Muscle of back (tissue), 13 donors: ENCODE results near the gene MNT. TPM values are rescaled to one million over a fixed set of nuclear protein-coding genes. Genes with fewer than 3 reads are reported as not detected.
A peak's percentile ranks its signal among the peaks of the same experiment; 100 is the strongest.
"Not testable (repeated sequence)": the region's sequence is repeated elsewhere in the genome, so short reads cannot be mapped to it uniquely, and the experiment has no call there.

Experiments used
- DNase-seq, 3 donors: peaks; one replicate each; pipeline versions ENCODE4 v3.0.0 to v3.0.0-alpha.2; 2013
- long read RNA-seq, 9 donors: transcript quantifications; one replicate each; lab custom pipeline, GENCODE V29; 2026
- polyA plus RNA-seq, 10 donors: library from polyadenylated mRNA; unstranded; fragments of 120-200 nt; gene quantifications; one replicate each; pipeline ENCODE4 v1.2.1, GENCODE V29; 2013; ENCODE audit not compliant: insufficient read length in 10 of 10

The MNT gene, protein sequence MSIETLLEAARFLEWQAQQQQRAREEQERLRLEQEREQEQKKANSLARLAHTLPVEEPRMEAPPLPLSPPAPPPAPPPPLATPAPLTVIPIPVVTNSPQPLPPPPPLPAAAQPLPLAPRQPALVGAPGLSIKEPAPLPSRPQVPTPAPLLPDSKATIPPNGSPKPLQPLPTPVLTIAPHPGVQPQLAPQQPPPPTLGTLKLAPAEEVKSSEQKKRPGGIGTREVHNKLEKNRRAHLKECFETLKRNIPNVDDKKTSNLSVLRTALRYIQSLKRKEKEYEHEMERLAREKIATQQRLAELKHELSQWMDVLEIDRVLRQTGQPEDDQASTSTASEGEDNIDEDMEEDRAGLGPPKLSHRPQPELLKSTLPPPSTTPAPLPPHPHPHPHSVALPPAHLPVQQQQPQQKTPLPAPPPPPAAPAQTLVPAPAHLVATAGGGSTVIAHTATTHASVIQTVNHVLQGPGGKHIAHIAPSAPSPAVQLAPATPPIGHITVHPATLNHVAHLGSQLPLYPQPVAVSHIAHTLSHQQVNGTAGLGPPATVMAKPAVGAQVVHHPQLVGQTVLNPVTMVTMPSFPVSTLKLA
- 10 to 100 TPM in 9 of 10 donors, 1 to 10 TPM in 1; 9.9 to 19.8 (median 13.4) TPM for polyA plus RNA-seq
- long read RNA-seq, donor 1, full-length matches to known transcripts: 6 of 17 reads
- long read RNA-seq, donor 1, partial matches to known transcripts: 11 of 17 reads
- long read RNA-seq, donor 1, other reads (novel, unspliced or antisense): 0 of 17 reads
- long read RNA-seq, donor 2, full-length matches to known transcripts: 4 of 4 reads
- long read RNA-seq, donor 2, partial matches to known transcripts: 0 of 4 reads
- long read RNA-seq, donor 2, other reads (novel, unspliced or antisense): 0 of 4 reads
- long read RNA-seq, donor 3: 0 reads
- long read RNA-seq, donor 4, full-length matches to known transcripts: 1 of 1 reads
- long read RNA-seq, donor 4, partial matches to known transcripts: 0 of 1 reads
- long read RNA-seq, donor 4, other reads (novel, unspliced or antisense): 0 of 1 reads
- long read RNA-seq, donor 5, full-length matches to known transcripts: 6 of 17 reads
- long read RNA-seq, donor 5, partial matches to known transcripts: 11 of 17 reads
- long read RNA-seq, donor 5, other reads (novel, unspliced or antisense): 0 of 17 reads
- long read RNA-seq, donor 6, full-length matches to known transcripts: 11 of 16 reads
- long read RNA-seq, donor 6, partial matches to known transcripts: 5 of 16 reads
- long read RNA-seq, donor 6, other reads (novel, unspliced or antisense): 0 of 16 reads
- long read RNA-seq, donor 7, full-length matches to known transcripts: 3 of 3 reads
- long read RNA-seq, donor 7, partial matches to known transcripts: 0 of 3 reads
- long read RNA-seq, donor 7, other reads (novel, unspliced or antisense): 0 of 3 reads
- long read RNA-seq, donor 8, full-length matches to known transcripts: 4 of 4 reads
- long read RNA-seq, donor 8, partial matches to known transcripts: 0 of 4 reads
- long read RNA-seq, donor 8, other reads (novel, unspliced or antisense): 0 of 4 reads
- long read RNA-seq, donor 9, partial matches to known transcripts: 0 of 1 reads
- long read RNA-seq, donor 9, other reads (novel, unspliced or antisense): 0 of 1 reads

DNA sequence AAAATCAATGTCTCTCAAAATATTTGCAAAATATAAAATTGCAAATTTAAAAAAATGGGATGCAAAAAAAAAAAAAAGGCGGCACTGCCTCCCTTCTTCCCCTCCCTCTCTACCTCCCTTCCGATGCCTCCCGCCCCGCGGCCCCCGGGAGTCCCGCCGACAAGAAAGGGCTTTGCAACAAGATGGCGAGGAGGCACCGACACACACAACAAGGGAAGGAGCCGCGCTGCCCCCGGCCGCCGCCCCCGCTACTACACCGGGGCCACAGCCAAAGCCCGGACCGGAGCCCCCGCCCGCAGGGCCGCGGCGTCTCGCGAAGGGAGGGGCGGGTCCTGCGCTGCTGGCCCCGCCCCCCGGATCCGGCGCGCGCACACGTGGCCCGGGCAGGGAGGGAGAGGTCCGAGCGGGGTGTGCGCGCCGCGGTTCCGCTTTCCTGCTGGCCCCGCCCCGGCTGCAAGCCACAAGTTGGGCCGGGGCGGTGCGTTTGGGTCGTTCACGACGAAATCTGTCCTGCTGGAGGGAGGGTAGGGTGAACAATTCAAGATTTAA, at the start of gene MNT:
TSS of gene MNT (minus strand) at position 184 of the 549 bp plus-strand sequence. CDS start 348 bp downstream, outside the sequence.
- DNase-seq: peak in 2 of 3 donors; percentile 96

DNA sequence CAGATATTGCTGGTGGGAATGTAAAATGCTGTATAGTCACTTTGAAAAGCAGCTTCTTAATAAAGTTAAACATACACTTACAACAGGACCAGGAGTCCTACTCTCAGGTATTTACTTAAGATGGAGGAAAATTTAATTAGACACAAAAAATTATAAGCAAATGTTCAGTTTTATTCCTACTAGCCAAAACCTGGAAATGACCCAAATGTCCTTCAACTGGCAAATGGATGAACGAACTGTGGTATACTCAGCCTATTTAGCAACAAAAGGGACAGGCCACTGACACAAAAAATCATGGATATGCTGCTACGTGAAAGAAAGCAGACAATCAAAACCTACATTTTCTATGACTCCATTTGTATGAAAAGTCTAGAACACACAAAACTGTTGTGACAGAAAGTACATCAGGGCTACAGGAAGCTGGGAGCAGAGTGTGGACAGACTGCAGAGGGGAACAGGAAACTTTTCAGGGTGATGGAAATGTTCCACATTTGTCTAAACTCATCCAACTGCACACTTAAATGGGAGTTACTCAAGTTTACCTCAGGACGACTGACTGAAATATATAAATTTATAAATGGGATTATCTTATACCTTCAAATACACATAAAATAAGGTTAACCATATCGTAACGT, 49.3 kb upstream of the MNT start:
- no peak for DNase-seq

DNA sequence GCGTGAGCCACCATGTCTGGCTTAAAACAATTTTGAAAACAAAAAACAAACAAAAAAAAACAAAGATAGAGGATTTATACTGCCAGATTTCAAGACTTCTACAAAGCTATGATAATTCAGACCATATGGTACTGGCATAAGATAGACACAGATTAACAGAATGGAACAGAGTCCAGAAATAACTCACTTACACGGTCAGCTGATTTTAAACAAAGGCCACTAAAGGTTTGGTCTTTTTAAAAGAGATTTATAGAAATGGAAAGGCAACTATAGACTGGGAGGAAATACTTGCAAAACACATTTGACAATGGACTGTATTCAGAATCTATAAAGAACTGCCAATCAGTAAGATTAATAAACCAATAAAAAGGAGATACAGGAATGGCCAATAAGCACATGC, 48.6 kb upstream of the MNT start:
- peak in 1 of 3 donors; percentile 25 for DNase-seq

GRCh38 chr17:2447479-2447878, 46.6 kb upstream of the MNT start:
- not testable (repeated sequence) for DNase-seq

- DNase-seq: no peak
These were observed 44.8 kb upstream of the MNT start for GRCh38 chr17:2445638-2446037.

DNA sequence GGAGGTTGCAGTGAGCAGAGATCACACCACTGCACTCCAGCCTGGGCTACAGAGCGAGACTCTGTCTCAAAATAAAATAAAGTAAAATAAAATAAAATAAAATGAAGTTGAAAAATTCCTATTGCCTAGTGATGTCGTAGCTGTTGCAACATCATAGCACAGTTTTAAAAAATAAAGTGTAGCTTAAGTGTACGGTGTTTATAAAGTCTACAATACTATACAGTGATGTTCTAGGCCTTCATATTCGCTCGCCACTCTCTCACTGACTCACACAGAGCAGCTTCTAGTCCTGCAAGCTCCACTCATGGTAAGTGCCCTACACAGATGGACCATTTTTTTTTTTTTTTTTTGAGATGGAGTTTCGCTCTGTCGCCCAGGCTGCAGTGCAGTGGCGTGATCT, 43.5 kb upstream of the MNT start:
- DNase-seq: no peak

GRCh38 chr17:2442166-2442565, 41.3 kb upstream of the MNT start:
- no peak for DNase-seq

DNA sequence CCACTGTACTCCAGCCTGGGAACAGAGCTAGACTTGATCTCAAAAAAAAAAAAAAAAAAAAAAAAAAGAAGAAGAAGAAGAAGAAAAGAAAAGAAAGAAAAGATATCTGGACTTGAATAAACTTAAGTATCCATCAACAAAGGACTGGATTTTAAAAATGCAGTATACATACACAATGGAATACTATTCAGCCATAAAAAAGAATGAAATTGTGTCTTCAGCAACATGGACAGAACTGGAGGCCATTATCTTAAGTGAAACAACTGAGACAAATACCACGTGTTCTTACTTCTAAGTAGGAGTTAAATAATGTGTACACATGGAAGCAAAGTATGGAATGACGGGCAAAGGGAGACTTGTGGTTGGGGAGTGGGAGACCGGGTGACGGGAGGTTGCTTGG, 40.1 kb upstream of the MNT start:
- DNase-seq: no peak

DNA sequence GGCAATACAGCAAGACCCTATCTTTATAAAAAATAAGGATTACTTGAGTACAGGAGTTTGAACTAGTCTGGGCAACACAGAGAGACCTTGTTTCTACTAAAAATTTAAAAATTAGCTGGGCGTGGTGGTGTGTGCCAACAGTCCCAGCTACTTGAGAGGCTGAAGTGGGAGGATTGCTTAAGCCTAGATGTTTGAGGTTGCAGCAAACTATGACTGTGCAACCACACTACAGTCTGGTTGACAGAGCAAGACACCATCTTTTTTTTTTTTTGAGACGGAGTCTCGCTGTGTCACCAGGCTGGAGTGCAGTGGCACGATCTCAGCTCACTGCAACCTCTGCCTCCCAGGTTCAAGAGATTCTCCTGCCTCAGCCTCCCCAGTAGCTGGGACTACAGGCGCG, 39.1 kb upstream of the MNT start:
- DNase-seq: not testable (repeated sequence)

DNA sequence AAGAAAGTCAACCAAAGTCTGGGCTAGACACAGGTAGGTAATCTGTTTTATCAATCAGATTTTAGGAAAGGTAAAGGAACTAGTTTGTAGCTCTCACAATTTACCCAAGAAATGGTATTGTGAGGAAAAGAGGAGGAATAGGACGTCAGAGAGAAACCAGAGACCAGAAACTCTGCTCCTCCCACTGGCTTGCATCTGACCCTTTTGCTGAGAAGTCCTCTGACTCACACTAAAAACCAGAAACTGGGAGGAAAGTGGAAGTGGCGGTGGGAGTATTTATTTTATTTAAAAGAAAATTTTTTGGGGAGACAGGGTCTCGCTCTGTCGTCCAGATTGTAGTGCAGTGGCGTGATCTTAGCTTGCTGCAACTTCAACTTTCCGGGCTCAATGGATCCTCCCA, 38.0 kb upstream of the MNT start:
- no peak for DNase-seq

- no peak for DNase-seq
These were observed 35.6 kb upstream of the MNT start for GRCh38 chr17:2436316-2436905.

GRCh38 chr17:2435862-2436261, 35.0 kb upstream of the MNT start:
- DNase-seq: peak in 1 of 3 donors; percentile 49

- peak in 2 of 3 donors; percentile 27 to 44 for DNase-seq
These were observed 34.4 kb upstream of the MNT start for GRCh38 chr17:2435181-2435741.

GRCh38 chr17:2433696-2434095, 32.8 kb upstream of the MNT start:
- no peak for DNase-seq

- DNase-seq: no peak
These were observed 27.1 kb upstream of the MNT start for GRCh38 chr17:2427910-2428309.

DNA sequence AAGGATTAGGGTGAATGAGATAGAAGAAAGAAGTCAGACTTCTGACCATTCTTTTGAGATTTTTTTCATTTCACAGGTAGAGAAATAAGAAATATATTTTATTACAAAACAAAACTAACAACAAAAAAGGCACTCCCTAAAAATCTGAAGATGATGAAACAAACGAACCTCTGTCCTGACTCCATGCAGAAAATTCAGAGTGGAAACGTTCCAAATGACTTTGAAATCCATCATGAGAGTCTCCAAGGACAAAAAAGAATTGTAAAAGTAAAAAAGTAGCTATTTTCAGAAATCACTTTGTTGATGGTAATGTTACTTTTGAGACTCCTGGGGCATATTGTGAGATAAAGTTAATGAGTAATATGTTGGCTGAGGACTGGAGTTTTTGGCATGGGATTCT, 26.4 kb upstream of the MNT start:
- DNase-seq: no peak

- DNase-seq: no peak
These were observed 22.4 kb upstream of the MNT start for GRCh38 chr17:2423271-2423670.

DNA sequence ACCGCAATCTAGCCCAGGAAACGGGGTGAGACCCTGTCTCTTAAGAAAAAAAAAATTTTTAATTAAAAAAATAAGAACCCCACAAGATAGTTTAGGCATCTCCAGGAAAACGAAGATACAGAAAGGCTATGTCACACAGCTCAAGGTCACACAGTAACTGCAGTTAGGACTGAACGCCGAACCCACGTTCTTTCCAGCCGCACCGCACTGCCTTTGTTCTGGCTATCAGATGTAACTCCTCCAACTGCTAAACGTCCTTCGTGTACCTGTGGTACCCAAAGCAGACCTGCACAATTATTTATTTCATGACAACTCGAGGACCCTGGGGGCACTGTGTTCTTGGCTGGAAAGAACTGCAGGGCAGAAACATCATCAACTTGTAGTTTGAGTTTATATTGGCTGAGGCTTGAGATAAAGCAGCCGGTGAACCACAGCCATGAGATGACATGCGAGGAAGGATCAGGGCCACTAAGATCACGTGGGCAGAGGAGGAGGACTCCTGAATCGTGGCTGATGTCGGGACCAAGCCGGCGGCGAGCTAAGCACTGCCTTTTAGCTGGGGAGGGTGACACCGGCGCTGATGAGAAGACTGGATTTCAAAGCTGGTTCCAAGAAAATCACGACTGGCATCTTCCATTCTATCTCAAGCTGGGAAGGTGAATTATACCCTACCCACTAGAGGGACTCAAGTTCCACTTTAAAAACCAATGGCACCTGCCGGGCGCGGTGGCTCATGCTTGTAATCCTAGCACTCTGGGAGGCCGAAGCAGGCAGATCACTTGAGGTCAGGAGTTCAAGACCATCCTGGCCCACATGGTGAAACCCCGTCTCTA, 20.7 kb upstream of the MNT start:
- no peak for DNase-seq

DNA sequence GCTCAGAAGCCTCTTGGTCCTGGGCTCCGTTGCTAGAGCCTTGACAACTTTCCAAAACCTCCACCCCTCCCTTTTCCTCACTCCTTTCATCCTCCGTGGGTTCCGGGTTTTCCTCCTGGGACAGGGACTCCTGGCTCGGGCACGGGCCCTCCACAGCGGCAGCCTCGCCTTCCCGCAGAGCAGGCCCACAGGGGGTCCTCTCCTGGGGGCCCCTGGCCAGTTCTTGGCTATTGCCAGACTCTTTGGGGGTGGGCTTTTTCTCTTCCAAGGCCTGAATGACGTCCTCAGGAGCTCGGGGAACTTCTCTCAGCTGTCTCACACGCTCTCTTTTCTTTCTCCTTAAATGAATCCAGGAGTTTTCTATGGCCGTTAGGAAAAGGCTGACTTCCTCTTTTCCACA, 19.3 kb upstream of the MNT start:
- peak in 1 of 3 donors; percentile 54 for DNase-seq
